Type B pancreatic cell (in vitro differentiated cells): Measurements from ENCODE around the gene ABCC11. TPM values are rescaled to one million over a fixed set of nuclear protein-coding genes. Genes with fewer than 3 reads are reported as not detected.

ENCODE experiments used
- DNase-seq: peaks from one replicate; pipeline ENCODE4 v3.0.0; 2021; ENCODE audit warnings: mixed read lengths; ENCODE audit not compliant: unreplicated experiment; ENCODE audit errors: extremely low spot score
- H3K27ac Mint-ChIP-seq: 2 replicates; pipeline ENCODE4 v1.8.0; 2021; ENCODE audit warnings: mild to moderate bottlenecking, mixed read lengths
- H3K27me3 Mint-ChIP-seq: 2 replicates; pipeline ENCODE4 v1.8.0; 2021; ENCODE audit warnings: mixed read lengths
- H3K36me3 Mint-ChIP-seq: 2 replicates; pipeline ENCODE4 v1.8.0; 2021; ENCODE audit warnings: mixed read lengths
- H3K4me1 Mint-ChIP-seq: one replicate; pipeline ENCODE4 v1.8.0; 2021; ENCODE audit warnings: mixed read lengths; ENCODE audit not compliant: unreplicated experiment
- H3K4me3 Mint-ChIP-seq: 2 replicates; pipeline ENCODE4 v1.8.0; 2021; ENCODE audit warnings: mild to moderate bottlenecking, mixed read lengths
- H3K9me3 Mint-ChIP-seq: 2 replicates; pipeline ENCODE4 v1.8.0; 2021; ENCODE audit warnings: mixed read lengths
- total RNA-seq: library from RNA; stranded (reverse); gene quantifications from 2 replicates; pipeline ENCODE4 v1.2.1, GENCODE V29; 2021; ENCODE audit warnings: low replicate concordance
- TF ChIP-seq, protein P1 (sequence below): fragments of 200-600 bp; sonication (generic); conservative IDR thresholded peaks from 2 replicates; pipeline ENCODE4 v1.5.0; 2021; ENCODE audit warnings: antibody characterized with exemption, mild to moderate bottlenecking

ABCC11 gene
- total RNA-seq, 1 donor from 2014 or later, result 0.07 TPM

DNA sequence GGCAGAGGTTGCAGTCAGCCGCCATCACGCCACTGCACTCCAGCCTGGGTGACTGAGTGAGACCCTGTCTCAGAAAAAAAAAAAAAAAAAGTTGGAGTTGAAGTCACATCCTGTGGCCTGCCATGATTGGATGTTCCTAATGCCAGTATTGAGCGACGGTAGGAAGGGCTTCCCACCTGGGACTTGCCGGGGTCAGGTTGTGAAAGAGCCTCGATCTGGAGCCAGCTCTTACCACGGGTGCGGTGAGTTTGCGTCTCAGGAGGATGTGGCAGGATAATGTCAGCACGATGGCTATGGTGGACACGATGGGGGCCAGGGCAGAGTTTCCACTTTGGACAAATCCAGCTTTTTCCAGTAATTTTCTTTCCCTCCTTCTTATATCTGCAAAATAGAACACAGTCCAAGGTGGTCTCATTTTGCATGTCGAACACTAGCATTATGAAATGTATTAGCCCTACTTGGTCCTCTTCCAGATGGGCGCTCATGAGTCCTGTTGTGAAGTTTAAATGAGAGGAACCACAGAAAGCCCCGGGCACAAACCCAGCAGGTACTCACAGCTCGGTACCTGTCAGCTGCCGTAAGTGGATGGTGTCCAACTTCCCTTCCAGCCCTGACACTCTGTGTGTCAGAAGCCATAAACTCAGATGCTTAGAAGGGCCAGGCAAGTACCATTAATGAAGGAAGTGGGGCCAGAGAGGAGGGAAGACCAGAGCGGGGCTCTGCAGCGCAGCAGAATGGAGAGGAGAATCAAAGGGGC lies 113.7 kb downstream of the ABCC11 start:
- Mint-ChIP-seq H3K4me3 (no peak overlapping the region), H3K36me3 (no peaks in the 10 kb centered on the region), H3K4me1 (peaks cover 16% of the 10 kb centered on the region), H3K27ac (no peak overlapping the region), H3K9me3 (no peaks in the 10 kb centered on the region), H3K27me3 (no peaks in the 10 kb centered on the region)
- no peak for DNase-seq
- TF ChIP-seq, protein P1, sequence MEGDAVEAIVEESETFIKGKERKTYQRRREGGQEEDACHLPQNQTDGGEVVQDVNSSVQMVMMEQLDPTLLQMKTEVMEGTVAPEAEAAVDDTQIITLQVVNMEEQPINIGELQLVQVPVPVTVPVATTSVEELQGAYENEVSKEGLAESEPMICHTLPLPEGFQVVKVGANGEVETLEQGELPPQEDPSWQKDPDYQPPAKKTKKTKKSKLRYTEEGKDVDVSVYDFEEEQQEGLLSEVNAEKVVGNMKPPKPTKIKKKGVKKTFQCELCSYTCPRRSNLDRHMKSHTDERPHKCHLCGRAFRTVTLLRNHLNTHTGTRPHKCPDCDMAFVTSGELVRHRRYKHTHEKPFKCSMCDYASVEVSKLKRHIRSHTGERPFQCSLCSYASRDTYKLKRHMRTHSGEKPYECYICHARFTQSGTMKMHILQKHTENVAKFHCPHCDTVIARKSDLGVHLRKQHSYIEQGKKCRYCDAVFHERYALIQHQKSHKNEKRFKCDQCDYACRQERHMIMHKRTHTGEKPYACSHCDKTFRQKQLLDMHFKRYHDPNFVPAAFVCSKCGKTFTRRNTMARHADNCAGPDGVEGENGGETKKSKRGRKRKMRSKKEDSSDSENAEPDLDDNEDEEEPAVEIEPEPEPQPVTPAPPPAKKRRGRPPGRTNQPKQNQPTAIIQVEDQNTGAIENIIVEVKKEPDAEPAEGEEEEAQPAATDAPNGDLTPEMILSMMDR, result no peak

DNA sequence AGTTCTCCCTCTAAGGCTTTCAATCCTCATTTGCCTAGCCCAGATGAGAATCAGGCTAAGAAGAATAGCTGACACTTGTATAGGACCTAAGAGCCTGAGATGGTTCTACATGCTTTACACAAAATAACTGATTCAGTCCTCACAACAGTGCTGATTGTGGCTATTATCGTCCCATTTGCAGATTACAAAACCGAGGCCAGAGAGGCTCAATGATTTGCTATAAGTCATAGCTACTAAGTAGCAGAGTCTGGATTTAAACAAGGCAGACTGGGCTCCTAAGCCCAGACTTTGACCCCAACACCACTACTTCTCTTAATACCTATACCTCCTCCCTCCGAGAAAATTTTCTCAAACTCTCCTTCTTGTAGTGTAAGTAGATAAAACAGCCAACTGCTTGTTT lies 114.6 kb downstream of the ABCC11 start:
- no peaks in the 10 kb centered on the region for H3K36me3 Mint-ChIP-seq
- no peak for DNase-seq
- H3K4me1 Mint-ChIP-seq, result peaks cover 16% of the 10 kb centered on the region
- H3K9me3 Mint-ChIP-seq, result no peaks in the 10 kb centered on the region
- H3K27ac Mint-ChIP-seq, result no peak overlapping the region
- TF ChIP-seq, protein P1, result no peak
- no peaks in the 10 kb centered on the region for H3K27me3 Mint-ChIP-seq
- H3K4me3 Mint-ChIP-seq, result no peak overlapping the region

DNA sequence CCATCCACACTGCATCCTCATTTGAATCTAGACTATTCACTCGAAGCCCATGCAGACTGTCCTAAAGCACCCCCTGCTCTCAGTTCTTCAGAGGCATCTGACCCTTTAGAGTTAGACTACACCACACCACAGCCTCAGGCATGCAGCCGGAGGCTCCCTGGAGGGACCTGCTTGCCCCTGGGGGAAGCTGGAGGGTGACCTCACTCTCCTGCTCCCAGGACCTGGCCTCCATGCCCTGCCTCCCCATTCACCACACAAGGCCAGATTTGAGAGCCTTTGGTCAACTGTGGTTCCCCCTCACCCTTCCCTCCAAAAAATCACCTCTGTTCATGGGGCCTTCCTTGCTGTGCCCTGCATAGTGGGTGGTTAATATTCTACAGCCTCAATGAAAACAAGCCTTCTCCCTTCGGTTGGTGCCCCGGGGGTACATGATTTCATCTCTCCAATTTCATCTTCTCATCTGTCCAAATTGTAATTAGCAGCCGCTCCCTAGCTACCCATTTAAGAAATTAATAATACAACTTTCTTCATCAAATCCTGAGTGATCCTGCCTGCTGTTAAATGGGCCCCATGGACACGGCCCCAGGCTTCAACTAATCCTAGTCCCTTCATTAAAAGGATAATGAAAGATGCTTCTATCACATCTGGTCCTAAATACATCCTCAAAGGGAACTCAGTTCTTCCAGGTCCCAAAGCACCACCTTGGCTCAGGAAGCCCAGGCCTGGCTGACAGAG lies 116.0 kb downstream of the ABCC11 start:
- H3K4me1 Mint-ChIP-seq, result peaks cover 23% of the 10 kb centered on the region
- TF ChIP-seq, protein P1, result no peak

DNA sequence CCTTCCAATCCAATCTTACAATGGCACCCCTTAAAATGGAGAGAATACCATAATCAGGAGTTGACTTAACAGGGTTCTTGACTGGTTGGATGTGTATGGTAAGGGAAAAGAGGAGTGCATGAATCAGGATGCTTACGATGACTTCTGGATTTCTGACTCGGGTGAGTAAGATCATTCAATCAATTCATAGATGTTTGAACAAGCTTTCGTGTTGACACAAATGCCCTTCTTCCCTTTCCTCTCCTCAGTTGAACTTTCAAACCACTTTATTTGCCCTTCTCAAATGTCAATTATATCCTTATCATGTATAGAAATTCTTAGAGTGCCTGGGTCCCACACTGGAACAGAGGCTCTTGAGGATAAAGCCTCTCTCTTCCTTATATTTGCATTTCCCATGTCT lies 117.4 kb downstream of the ABCC11 start:
- Mint-ChIP-seq H3K4me1 (peaks cover 23% of the 10 kb centered on the region), H3K4me3 (no peak overlapping the region), H3K36me3 (no peaks in the 10 kb centered on the region)

More for the DNA sequence above, 116.0 kb downstream of the ABCC11 start:
- no peak for DNase-seq
- Mint-ChIP-seq H3K36me3 (no peaks in the 10 kb centered on the region), H3K27me3 (no peaks in the 10 kb centered on the region), H3K4me3 (no peak overlapping the region), H3K27ac (no peak overlapping the region), H3K9me3 (no peaks in the 10 kb centered on the region)

DNA sequence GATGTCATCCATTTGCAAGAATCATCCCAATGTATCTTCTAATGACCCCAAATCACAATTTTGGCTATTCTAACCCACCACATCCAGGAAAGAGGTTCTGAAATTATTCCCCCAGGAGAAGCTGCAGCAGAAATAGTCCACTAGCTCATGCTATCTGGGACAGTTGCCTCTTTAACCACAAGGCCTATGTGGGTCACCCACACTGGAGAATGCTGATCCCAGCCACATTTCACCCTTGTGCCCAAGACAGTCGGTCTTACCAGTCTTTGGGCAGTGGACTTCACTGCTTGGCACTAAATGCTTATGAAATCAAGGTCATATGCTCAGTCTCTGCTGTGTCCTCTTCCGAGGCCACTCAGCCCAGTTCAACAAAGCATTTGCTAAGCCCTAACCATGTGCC lies 118.6 kb downstream of the ABCC11 start:
- TF ChIP-seq, protein P1, result no peak
- no peak overlapping the region for H3K27ac Mint-ChIP-seq
- no peaks in the 10 kb centered on the region for H3K27me3 Mint-ChIP-seq
- H3K36me3 Mint-ChIP-seq, result no peaks in the 10 kb centered on the region
- no peak for DNase-seq
- no peak overlapping the region for H3K4me3 Mint-ChIP-seq
- H3K9me3 Mint-ChIP-seq, result no peaks in the 10 kb centered on the region
- H3K4me1 Mint-ChIP-seq, result peaks cover 23% of the 10 kb centered on the region

More for the DNA sequence above, 117.4 kb downstream of the ABCC11 start:
- TF ChIP-seq, protein P1, result no peak
- DNase-seq, result no peak
- Mint-ChIP-seq H3K9me3 (no peaks in the 10 kb centered on the region), H3K27me3 (no peaks in the 10 kb centered on the region), H3K27ac (no peak overlapping the region)
